ENCODE data around the gene RAPGEF4.

RAPGEF4 gene

DNA sequence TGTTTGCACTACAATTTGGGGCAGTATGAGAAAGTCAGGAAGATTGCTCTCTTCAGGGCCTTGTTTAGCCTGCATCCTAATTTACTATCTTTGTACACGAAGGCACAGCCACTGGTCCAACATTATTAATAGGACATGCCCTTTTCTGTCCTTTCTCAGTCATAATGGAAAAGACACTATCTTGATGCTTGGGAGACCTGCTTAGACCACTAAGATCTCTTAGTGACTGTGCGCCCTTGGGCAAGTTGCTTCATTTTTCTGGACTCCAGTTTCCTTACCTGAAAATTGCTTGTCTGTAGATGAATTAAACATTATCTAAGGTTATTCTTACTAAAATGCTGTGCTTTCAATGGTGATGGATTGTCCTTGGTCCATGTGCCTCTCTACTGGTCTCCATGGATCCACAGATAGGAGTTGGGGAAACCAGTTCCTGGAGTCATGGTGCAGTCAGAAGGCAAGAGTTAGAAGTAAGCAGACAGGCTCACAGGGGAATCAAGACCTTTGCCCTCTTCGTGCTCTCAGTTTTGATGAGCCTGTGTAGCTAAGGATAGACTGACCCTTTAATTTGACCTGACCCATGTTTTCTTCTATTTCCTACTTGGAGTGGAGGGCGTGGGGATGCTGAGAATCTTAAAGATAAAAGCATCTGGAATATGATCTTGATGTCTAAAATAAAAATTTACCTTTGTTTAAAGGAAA is 114.0 kb downstream of the RAPGEF4 start:
- TF ChIP-seq TAF1 (IDR thresholded peaks at IDR 0.05; ENCODE audit: borderline replicate concordance, low read depth, low read length): no peak
- no peak for TF ChIP-seq POLR2A (IDR thresholded peaks at IDR 0.05; ENCODE audit: low read depth, low read length)
- TF ChIP-seq POLR2AphosphoS5 (IDR thresholded peaks at IDR 0.05; ENCODE audit: low read depth, low read length): no peak
- DNase-seq (ENCODE audit: insufficient read length) (no peak), FAIRE-seq (no peak)

DNA sequence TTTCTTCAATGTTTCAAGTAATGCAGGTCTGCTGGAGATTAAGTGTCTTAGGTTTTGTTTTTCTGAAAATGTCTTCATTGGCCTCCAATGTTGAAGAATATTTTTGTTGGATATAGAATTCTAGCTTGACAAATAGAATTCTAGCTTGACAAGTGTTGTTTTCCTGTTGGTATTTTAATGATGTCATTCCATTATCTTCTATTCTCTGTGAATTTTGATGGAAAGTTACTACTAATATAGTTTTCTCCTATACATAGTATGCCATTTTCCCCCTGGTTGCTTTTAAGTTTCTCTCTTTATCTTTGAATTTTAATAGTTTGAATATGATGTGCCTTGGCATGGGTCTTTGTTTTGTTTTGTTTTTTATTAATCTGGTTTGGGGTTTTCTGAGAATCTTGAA is 119.9 kb downstream of the RAPGEF4 start:
- TF ChIP-seq POLR2AphosphoS5 (IDR thresholded peaks at IDR 0.05; ENCODE audit: low read depth, low read length) (no peak), POLR2A (IDR thresholded peaks at IDR 0.05; ENCODE audit: low read depth, low read length) (no peak), TAF1 (IDR thresholded peaks at IDR 0.05; ENCODE audit: borderline replicate concordance, low read depth, low read length) (no peak)
- FAIRE-seq: no peak

DNA sequence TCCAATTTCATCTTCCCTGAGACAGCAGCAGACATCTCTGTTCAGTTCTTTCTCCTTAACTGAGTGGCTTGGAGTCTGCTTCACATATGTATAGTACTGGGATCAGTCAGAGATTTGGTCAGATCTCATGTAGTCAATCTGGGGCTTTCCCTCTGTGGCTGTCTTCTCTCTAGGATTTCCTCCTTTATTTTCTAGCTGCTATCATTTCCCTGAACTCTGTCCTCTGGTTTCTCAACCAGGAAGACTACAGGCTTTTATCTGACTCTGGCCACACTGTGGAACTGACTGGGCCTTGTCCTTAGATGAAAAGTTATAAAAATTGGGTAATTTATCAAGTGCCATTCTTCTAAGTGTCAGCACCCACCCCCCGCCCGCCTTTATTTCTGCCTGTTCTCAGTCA is 121.0 kb downstream of the RAPGEF4 start:
- TF ChIP-seq POLR2A (IDR thresholded peaks at IDR 0.05; ENCODE audit: low read depth, low read length) (no peak), POLR2AphosphoS5 (IDR thresholded peaks at IDR 0.05; ENCODE audit: low read depth, low read length) (no peak), TAF1 (IDR thresholded peaks at IDR 0.05; ENCODE audit: borderline replicate concordance, low read depth, low read length) (no peak)
- FAIRE-seq: no peak
- no peak for DNase-seq (ENCODE audit: insufficient read length)

More for the DNA sequence above, 119.9 kb downstream of the RAPGEF4 start:
- no peak for DNase-seq (ENCODE audit: insufficient read length)

DNA sequence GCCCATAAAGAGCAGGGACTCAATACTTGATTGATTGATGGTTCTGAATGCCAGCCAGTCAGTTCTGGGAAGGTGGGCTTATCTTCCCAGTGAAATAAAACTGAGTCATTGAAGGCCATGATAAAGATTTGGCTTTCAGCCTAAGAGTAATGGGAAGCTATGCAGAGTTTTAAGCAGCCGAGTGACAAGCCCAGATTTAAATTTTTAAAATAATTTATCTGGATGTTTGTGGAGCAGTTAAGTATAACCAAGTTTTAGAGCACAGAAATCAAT is 122.8 kb downstream of the RAPGEF4 start:
- no peak for TF ChIP-seq POLR2A (IDR thresholded peaks at IDR 0.05; ENCODE audit: low read depth, low read length)
- no peak for TF ChIP-seq POLR2AphosphoS5 (IDR thresholded peaks at IDR 0.05; ENCODE audit: low read depth, low read length)
- no peak for TF ChIP-seq TAF1 (IDR thresholded peaks at IDR 0.05; ENCODE audit: borderline replicate concordance, low read depth, low read length)
- FAIRE-seq: no peak

DNA sequence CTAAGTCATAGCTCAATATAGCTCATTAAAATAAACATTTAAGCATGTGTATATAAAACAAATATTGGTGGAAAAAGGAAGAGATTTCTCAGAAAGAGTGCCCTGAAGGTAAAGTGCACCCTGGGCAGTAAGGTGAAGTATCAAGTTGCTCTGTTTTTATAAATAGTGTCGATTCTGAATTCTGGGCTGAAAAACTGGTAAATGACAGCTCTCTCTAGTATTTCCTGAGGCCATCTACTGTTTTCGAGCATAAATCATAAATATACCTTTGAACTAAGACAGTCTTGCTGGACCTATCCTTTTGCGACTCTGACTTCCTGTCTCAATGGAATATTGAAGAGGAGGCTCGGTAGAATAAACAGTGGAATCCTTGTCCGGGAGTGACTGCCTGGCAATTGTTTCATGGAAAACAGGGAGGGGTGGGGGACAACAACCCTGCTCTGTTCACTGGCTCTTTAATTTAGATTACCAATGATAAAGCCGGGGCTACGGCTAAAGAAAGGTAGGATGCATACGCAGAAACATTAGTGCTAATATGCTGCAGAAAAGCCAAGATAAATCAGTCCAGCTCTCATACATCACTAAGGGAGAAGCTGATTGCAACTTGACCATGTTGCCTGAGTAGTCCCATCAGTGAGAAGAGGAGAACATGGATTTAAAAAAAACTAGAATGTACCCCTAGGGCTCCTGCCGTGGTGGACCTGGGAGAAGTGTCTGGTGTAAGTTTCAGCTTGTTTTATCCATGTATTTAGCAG is 124.1 kb downstream of the RAPGEF4 start:
- no peak for TF ChIP-seq TAF1 (IDR thresholded peaks at IDR 0.05; ENCODE audit: borderline replicate concordance, low read depth, low read length)
- no peak for TF ChIP-seq POLR2A (IDR thresholded peaks at IDR 0.05; ENCODE audit: low read depth, low read length)
- TF ChIP-seq POLR2AphosphoS5 (IDR thresholded peaks at IDR 0.05; ENCODE audit: low read depth, low read length): no peak
- FAIRE-seq (no peak), DNase-seq (ENCODE audit: insufficient read length) (no peak)

More for the DNA sequence above, 122.8 kb downstream of the RAPGEF4 start:
- no peak for DNase-seq (ENCODE audit: insufficient read length)

DNA sequence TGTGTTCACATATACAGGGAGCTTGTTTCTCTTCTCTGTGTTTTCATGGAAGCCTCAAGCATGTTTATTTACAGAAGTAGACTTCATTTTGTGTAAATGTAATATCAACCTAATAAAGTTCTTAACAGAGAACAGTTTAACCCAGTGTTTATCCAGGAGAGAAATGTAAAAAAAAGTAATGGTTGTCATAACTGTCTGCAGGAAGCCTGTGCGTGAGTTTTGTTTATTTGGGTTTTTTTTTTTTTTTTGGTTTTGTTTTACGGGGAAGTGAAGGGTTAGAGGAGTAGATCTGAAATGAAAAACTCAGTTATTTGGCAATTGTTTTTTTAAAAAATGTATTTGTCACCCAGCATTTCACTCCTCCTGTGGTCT is 124.7 kb downstream of the RAPGEF4 start:
- no peak for FAIRE-seq
- TF ChIP-seq POLR2AphosphoS5 (IDR thresholded peaks at IDR 0.05; ENCODE audit: low read depth, low read length) (no peak), TAF1 (IDR thresholded peaks at IDR 0.05; ENCODE audit: borderline replicate concordance, low read depth, low read length) (no peak), POLR2A (IDR thresholded peaks at IDR 0.05; ENCODE audit: low read depth, low read length) (no peak)
- DNase-seq (ENCODE audit: insufficient read length): no peak

DNA sequence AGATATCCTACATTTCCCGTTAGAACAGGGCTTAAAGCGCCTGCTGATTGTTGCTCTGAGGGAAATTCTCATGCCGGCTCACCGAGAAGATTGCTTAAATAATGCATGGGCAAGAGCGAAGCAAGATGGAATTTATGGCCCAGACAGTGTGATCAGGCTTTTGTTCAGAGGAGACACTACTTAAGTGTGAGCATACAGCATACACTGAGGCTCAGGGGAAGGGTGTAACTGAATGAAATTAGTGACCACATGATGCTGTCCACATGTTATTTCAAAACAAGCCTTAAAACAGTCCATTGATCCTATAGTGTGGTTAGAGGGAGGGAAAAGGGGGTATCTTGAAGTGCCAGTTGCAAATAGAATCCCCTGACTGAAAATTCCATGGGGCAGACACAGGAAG is 125.5 kb downstream of the RAPGEF4 start:
- FAIRE-seq: no peak
- TF ChIP-seq POLR2A (IDR thresholded peaks at IDR 0.05; ENCODE audit: low read depth, low read length) (no peak), TAF1 (IDR thresholded peaks at IDR 0.05; ENCODE audit: borderline replicate concordance, low read depth, low read length) (no peak), POLR2AphosphoS5 (IDR thresholded peaks at IDR 0.05; ENCODE audit: low read depth, low read length) (no peak)

DNA sequence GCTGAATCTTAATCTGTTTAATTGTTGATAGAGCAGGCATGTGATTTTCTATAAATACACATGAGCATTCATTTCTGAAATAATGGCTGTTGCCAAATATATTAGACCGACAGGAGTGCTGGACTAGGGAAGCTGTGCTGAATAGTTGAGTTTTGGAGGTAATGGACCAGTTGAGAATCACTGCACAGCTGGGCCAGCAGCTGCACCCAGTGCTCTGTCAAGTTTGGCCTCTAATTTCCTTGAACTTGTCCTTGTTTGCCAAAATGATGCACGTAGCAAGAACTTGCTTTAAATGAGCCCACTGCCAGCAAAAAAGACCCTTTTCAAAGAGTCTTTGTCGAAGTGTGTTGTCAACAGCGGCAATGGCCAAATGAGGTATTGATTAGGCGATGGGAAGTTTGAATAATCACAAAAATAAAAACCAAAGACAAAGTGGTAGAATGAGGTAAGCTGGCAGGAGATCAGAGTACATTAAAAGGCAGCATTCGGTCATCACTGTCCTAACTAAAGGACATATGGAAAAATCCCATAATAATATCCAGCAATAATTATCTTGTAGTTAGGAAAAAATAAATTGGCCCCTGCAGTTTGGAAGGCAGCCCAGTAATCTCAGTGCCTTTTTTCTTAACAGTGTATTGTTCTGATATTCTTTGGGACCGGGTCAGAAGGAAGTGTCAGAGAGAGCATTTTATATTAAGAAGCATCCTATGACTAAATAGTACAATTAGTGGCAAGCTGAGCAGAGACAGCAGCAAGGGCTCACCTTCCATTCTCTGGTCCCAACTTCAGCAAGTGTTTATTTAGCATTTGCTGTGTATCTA is 126.2 kb downstream of the RAPGEF4 start:
- no peak for FAIRE-seq
- DNase-seq (ENCODE audit: insufficient read length): no peak
- TF ChIP-seq POLR2A (IDR thresholded peaks at IDR 0.05; ENCODE audit: low read depth, low read length): no peak
- no peak for TF ChIP-seq POLR2AphosphoS5 (IDR thresholded peaks at IDR 0.05; ENCODE audit: low read depth, low read length)
- TF ChIP-seq TAF1 (IDR thresholded peaks at IDR 0.05; ENCODE audit: borderline replicate concordance, low read depth, low read length): no peak

More for the DNA sequence above, 125.5 kb downstream of the RAPGEF4 start:
- DNase-seq (ENCODE audit: insufficient read length): no peak

DNA sequence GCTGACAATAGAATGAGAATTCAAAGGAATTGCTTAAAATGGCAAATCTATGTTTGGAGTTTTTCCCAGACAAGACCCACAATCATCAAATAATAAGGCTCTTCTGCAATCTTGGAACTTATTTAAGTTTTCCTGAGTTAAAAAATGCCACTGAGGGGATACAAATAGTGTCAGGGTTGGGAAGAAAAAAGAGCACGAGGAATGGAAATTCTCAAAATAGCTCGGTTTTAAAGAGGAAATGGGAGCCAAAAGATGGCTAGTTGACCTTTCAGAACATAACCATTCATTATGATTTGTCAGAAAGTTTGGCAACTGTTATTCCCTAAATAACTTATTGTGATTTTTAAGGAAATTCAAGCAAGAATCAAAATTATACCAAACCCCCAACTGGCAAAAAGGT is 127.7 kb downstream of the RAPGEF4 start:
- no peak for DNase-seq (ENCODE audit: insufficient read length)
- TF ChIP-seq POLR2A (IDR thresholded peaks at IDR 0.05; ENCODE audit: low read depth, low read length): no peak
- TF ChIP-seq POLR2AphosphoS5 (IDR thresholded peaks at IDR 0.05; ENCODE audit: low read depth, low read length): no peak
- no peak for FAIRE-seq

DNA sequence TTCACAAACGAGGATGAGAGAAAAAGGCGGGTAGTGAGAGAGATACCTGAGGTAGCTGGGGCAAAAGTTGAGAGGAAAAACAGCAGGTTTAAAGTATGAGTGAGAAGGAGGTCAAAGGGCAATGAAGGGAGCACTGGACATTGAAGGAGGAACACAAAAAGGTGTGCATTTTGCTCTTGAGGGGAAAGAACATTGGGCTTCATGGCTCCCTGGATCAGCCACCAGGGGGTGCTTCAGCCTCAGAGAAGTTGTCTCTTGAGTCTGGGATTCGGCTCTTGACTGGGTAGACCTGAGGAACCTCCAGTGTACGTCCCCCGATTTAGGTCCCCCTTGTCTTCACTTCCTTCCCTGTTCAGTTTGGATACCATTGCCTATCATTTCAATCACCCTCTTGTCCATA is 128.5 kb downstream of the RAPGEF4 start:
- TF ChIP-seq POLR2A (IDR thresholded peaks at IDR 0.05; ENCODE audit: low read depth, low read length) (no peak), TAF1 (IDR thresholded peaks at IDR 0.05; ENCODE audit: borderline replicate concordance, low read depth, low read length) (no peak), POLR2AphosphoS5 (IDR thresholded peaks at IDR 0.05; ENCODE audit: low read depth, low read length) (no peak)
- FAIRE-seq (no peak), DNase-seq (ENCODE audit: insufficient read length) (peak; percentile 14)

DNA sequence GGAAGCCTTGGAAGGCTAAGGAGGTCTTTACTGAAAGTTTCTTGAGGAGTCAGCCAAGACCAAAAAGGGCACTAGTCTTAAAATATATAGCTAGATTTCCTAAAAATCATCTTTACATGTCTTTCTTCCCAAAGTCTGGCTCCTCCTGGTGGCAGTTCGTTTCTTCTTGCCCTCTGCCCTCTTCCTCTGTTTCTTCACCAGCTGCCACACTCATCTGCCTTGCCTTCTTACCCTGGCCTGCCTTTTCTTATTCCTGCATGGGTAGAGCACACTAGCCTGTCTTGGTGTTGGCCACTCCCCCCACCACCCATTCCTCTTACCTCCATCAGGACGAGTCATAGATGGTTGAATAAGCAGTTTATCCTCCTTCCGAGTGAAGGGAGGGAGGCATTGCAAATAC is 129.8 kb downstream of the RAPGEF4 start:
- TF ChIP-seq POLR2AphosphoS5 (IDR thresholded peaks at IDR 0.05; ENCODE audit: low read depth, low read length) (no peak), TAF1 (IDR thresholded peaks at IDR 0.05; ENCODE audit: borderline replicate concordance, low read depth, low read length) (no peak), POLR2A (IDR thresholded peaks at IDR 0.05; ENCODE audit: low read depth, low read length) (no peak)
- DNase-seq (ENCODE audit: insufficient read length): no peak
- no peak for FAIRE-seq
